IMR-90 (cell line): ENCODE measurements around the gene TACC2. TPM values are rescaled to one million over a fixed set of nuclear protein-coding genes. Genes with fewer than 3 reads are reported as not detected.

Source experiments
- ATAC-seq: fragments of 200-7000 bp; cut with Tn5 transposase; 2 replicates; pipeline ENCODE4 v1.9.1; 2020; ENCODE audit warnings: low read depth, mild to moderate bottlenecking, moderate library complexity
- BruUV-seq: library from RNA; stranded (reverse); fragments of 400-500 nt; replicated peaks from 2 replicates; lab custom pipeline; 2021; lab: Mats Ljungman, UMichigan
- CTCF ChIA-PET: fragments of 300-600 bp; formaldehyde crosslinking; extraction: SDS; loops from one replicate; lab custom pipeline; 2021; ENCODE audit warnings: antibody characterized with exemption; lab: Yijun Ruan, JAX
- POLR2A ChIA-PET: fragments of 300-600 bp; sonication (Branson Sonifier 250); formaldehyde crosslinking; loops from one replicate; lab custom pipeline; 2022; ENCODE audit warnings: antibody characterized with exemption; ENCODE audit not compliant: unreplicated experiment; lab: Charles Lee
- DNase-seq: peaks from one replicate; pipeline ENCODE4 v3.0.0; 2013
- H2AFZ ChIP-seq: replicated peaks from 2 replicates; pipeline ENCODE3; 2013; ENCODE audit warnings: low read length, mild to moderate bottlenecking; ENCODE audit not compliant: poor library complexity
- H2AK5ac ChIP-seq: 2 replicates; pipeline ENCODE4 v1.6.1; 2013; ENCODE audit warnings: low read depth, low read length, inconsistent platforms
- H2AK9ac ChIP-seq: replicated peaks from 2 replicates; pipeline ENCODE3; 2013; ENCODE audit warnings: mild to moderate bottlenecking, low read depth, low read length, moderate library complexity; ENCODE audit not compliant: poor library complexity
- H2BK120ac ChIP-seq: 2 replicates; pipeline ENCODE4 v1.6.1; 2013; ENCODE audit warnings: low read depth, low read length, inconsistent platforms
- H2BK15ac ChIP-seq: 3 replicates; pipeline ENCODE4 v1.6.1; 2013; ENCODE audit warnings: low read depth, low read length, inconsistent platforms
- H2BK20ac ChIP-seq: 2 replicates; pipeline ENCODE4 v1.6.1; 2013; ENCODE audit warnings: low read depth, mild to moderate bottlenecking, inconsistent platforms, low read length, moderate library complexity
- H2BK5ac ChIP-seq: 2 replicates; pipeline ENCODE4 v1.6.1; 2013; ENCODE audit warnings: mild to moderate bottlenecking, low read depth, low read length, inconsistent platforms; ENCODE audit not compliant: poor library complexity, severe bottlenecking
- H3K14ac ChIP-seq: replicated peaks from 2 replicates; pipeline ENCODE4 v1.6.1; 2013; ENCODE audit warnings: low read depth, low read length, inconsistent platforms
- H3K18ac ChIP-seq: 2 replicates; pipeline ENCODE4 v1.6.1; 2013; ENCODE audit warnings: low read depth, low read length, control low read depth
- H3K23ac ChIP-seq: 2 replicates; pipeline ENCODE4 v1.6.1; 2013; ENCODE audit warnings: low read depth, low read length, inconsistent platforms
- H3K27ac ChIP-seq: 2 replicates; pipeline ENCODE4 v1.5.1; 2013; ENCODE audit warnings: mild to moderate bottlenecking, control low read depth, low read length; ENCODE audit not compliant: insufficient read depth
- H3K27me3 ChIP-seq: 2 replicates; pipeline ENCODE4 v1.6.1; 2013; ENCODE audit warnings: low read length; ENCODE audit not compliant: control insufficient read depth, insufficient read depth
- H3K36me3 ChIP-seq: 2 replicates; pipeline ENCODE4 v1.6.1; 2013; ENCODE audit warnings: low read length, mixed read lengths; ENCODE audit not compliant: control insufficient read depth, insufficient read depth
- H3K4ac ChIP-seq: 2 replicates; pipeline ENCODE4 v1.6.1; 2013; ENCODE audit warnings: low read depth, low read length, inconsistent platforms
- H3K4me1 ChIP-seq: 2 replicates; pipeline ENCODE4 v1.6.1; 2013; ENCODE audit warnings: low read length, mixed read lengths; ENCODE audit not compliant: control insufficient read depth, insufficient read depth
- H3K4me2 ChIP-seq: 2 replicates; pipeline ENCODE4 v1.6.1; 2013; ENCODE audit warnings: low read depth, mild to moderate bottlenecking, control low read depth, low read length, moderate library complexity
- H3K4me3 ChIP-seq: 2 replicates; pipeline ENCODE4 v1.5.1; 2013; ENCODE audit warnings: low read depth, mild to moderate bottlenecking, control low read depth, low read length, moderate library complexity; ENCODE audit not compliant: insufficient read depth
- H3K56ac ChIP-seq: 2 replicates; pipeline ENCODE4 v1.6.1; 2013; ENCODE audit warnings: low read length, inconsistent platforms; ENCODE audit not compliant: insufficient read depth; ENCODE audit errors: extremely low read depth
- H3K79me1 ChIP-seq, 2 experiments: 2 replicates each; pipeline ENCODE4 v1.6.1; 2013; ENCODE audit warnings: low read length in 2 of 2, inconsistent platforms in 1 of 2, low read depth in 1 of 2
- H3K9ac ChIP-seq: 2 replicates; pipeline ENCODE4 v1.6.1; 2013; ENCODE audit warnings: low read depth, low read length, control low read depth
- H3K9me1 ChIP-seq: 2 replicates; pipeline ENCODE4 v1.6.1; 2013; ENCODE audit warnings: low read length, inconsistent platforms; ENCODE audit not compliant: insufficient read depth
- H3K9me3 ChIP-seq: 2 replicates; pipeline ENCODE4 v1.6.1; 2013; ENCODE audit warnings: low read length; ENCODE audit not compliant: control insufficient read depth, insufficient read depth
- H4K20me1 ChIP-seq: 2 replicates; pipeline ENCODE4 v1.6.1; 2013; ENCODE audit warnings: low read length, inconsistent platforms; ENCODE audit not compliant: insufficient read depth
- H4K5ac ChIP-seq: 2 replicates; pipeline ENCODE4 v1.6.1; 2013; ENCODE audit warnings: mild to moderate bottlenecking, low read depth, low read length, control low read depth
- H4K8ac ChIP-seq, 2 experiments: 2 replicates each; pipeline ENCODE4 v1.6.1; 2013; ENCODE audit warnings: low read depth in 2 of 2, low read length in 2 of 2, control low read depth in 1 of 2, inconsistent platforms in 1 of 2
- H4K91ac ChIP-seq: 2 replicates; pipeline ENCODE4 v1.6.1; 2013; ENCODE audit warnings: low read depth, low read length, inconsistent platforms; ENCODE audit not compliant: insufficient read depth
- CHD1 ChIP-seq: IDR thresholded peaks from 2 replicates; pipeline ENCODE4 v1.6.1; 2012; ENCODE audit warnings: low read depth, low read length, improper control_type of control experiment
- CTCF ChIP-seq: conservative IDR thresholded peaks from 2 replicates; pipeline ENCODE4 v1.5.1; 2012; ENCODE audit warnings: mild to moderate bottlenecking, low read depth, low read length, improper control_type of control experiment
- FOS ChIP-seq: fragments of 150-350 bp; IDR thresholded peaks from 2 replicates; pipeline ENCODE4 v1.6.1; 2016; ENCODE audit warnings: low read depth, low read length
- MAFK ChIP-seq: IDR thresholded peaks from 2 replicates; pipeline ENCODE4 v1.6.1; 2012; ENCODE audit warnings: low read depth, low read length, improper control_type of control experiment
- NFE2L2 ChIP-seq: fragments of 150-350 bp; IDR thresholded peaks from 2 replicates; pipeline ENCODE4 v1.6.1; 2016; ENCODE audit warnings: low read depth, mild to moderate bottlenecking, low read length
- POLR2A ChIP-seq: IDR thresholded peaks from 2 replicates; pipeline ENCODE4 v1.6.1; 2012; ENCODE audit warnings: mild to moderate bottlenecking, low read depth, low read length
- RAD21 ChIP-seq: IDR thresholded peaks from 2 replicates; pipeline ENCODE4 v1.6.1; 2012; ENCODE audit warnings: low read length, improper control_type of control experiment
- RCOR1 ChIP-seq: IDR thresholded peaks from 2 replicates; pipeline ENCODE4 v1.6.1; 2012; ENCODE audit warnings: mild to moderate bottlenecking, low read length, improper control_type of control experiment; ENCODE audit not compliant: insufficient replicate concordance
- USF2 ChIP-seq: fragments of 150-350 bp; IDR thresholded peaks from 2 replicates; pipeline ENCODE4 v1.6.1; 2017; ENCODE audit warnings: mild to moderate bottlenecking, antibody characterized with exemption, low read length, low read depth
- WGBS, 2 experiments: methylation state at CpG; one replicate each; pipeline versions ENCODE4 v1.1.5 to v1.1.7; 2013; ENCODE audit warnings: missing lambda C conversion rate in 2 of 2; ENCODE audit not compliant: insufficient read length in 1 of 2; ENCODE audit errors: extremely low coverage in 2 of 2; 5-methylcytosine and 5-hydroxymethylcytosine counted together
- dilution Hi-C: fragments of 300-500 bp; cut with HindIII; formaldehyde crosslinking; loops from one replicate; pipeline ENCODE4 v1.14.3; 2018; ENCODE audit warnings: low sequenced_read_pairs; ENCODE audit not compliant: unreplicated experiment
- in situ Hi-C: fragments of 300-500 bp; cut with MboI; formaldehyde crosslinking; loops from 3 replicates; pipeline ENCODE4 v1.14.3; 2019; ENCODE audit warnings: low sequenced_read_pairs, inconsistent platforms, mixed read lengths
- intact Hi-C: fragments of 100-400 bp; cut with micrococcal nuclease; formaldehyde crosslinking; loops from 2 replicates; pipeline ENCODE4 v1.10.0; 2022
- polyA plus RNA-seq, 3 experiments: library from polyadenylated mRNA; depleted of rRNA; stranded (reverse); fragments of >200 nt; gene quantifications; 2 replicates each; pipeline ENCODE4 v1.2.3, GENCODE V29; 2012; ENCODE audit warnings: low replicate concordance in 1 of 3
- total RNA-seq: library from RNA; depleted of rRNA; stranded (reverse); fragments of >200 nt; gene quantifications from 2 replicates; pipeline ENCODE4 v1.2.3, GENCODE V29; 2012

Gene TACC2
- total and polyA plus RNA-seq, 2 of the 4 experiments (the other 2 are of a cell fraction) = 2.9 to 15.4 TPM

GRCh38 chr10:122164815-122165483 lies 176.0 kb downstream of the TACC2 start (continued):
- no peak for TF ChIP-seq CTCF

- H3K14ac ChIP-seq = no peak overlapping the region
- no peak overlapping the region for H3K4me2 ChIP-seq
- H3K23ac ChIP-seq = no peak overlapping the region
- TF ChIP-seq FOS = no peak
- TF ChIP-seq RAD21 = no peak
- TF ChIP-seq MAFK = no peak
- no peak for TF ChIP-seq NFE2L2
- no peak for TF ChIP-seq CTCF
- TF ChIP-seq POLR2A = no peak
- no peak for TF ChIP-seq CHD1
- TF ChIP-seq USF2 = no peak
- no peak for TF ChIP-seq RCOR1
- DNase-seq (no peak), ATAC-seq (no peak)
- ChIA-PET POLR2A (no interaction called here), CTCF (no interaction called here)
- intact Hi-C loops = no loop called here
- H3K9ac ChIP-seq = no peak overlapping the region
- H3K27ac ChIP-seq = no peak overlapping the region
- no peak overlapping the region for H3K56ac ChIP-seq
- H2BK5ac ChIP-seq = no peak overlapping the region
- H2BK20ac ChIP-seq = no peak overlapping the region
- no peak overlapping the region for H2BK15ac ChIP-seq
- H4K20me1 ChIP-seq = peaks cover 7% of the 10 kb centered on the region; the same call in 1 of the 2 replicates
- no peak overlapping the region for H4K5ac ChIP-seq
- no peak overlapping the region for H3K18ac ChIP-seq
- no peaks in the 10 kb centered on the region for H3K9me3 ChIP-seq
- no peak overlapping the region for H3K4ac ChIP-seq
- peaks cover 3% of the 10 kb centered on the region; the same call in 1 of the 2 replicates for H3K9me1 ChIP-seq
- no peak overlapping the region for H3K4me3 ChIP-seq
- no peak overlapping the region for H2AK9ac ChIP-seq
- in situ Hi-C loops = loop anchor here (25.0 kb wide), 1 partner anchor 697 kb away; no protein-coding TSS in a partner anchor
- 75% methylated on average over 4 of the region's 13 CpGs; no CpG with 5 or more reads in 1 of the 2 experiments for WGBS, 2 experiments
- BruUV-seq = no TSS peak
- H2AFZ ChIP-seq = no peak overlapping the region
- no peak overlapping the region for H4K91ac ChIP-seq
- H3K27me3 ChIP-seq = no peaks in the 10 kb centered on the region
- dilution Hi-C loops = no loop called here
- no peaks in the 10 kb centered on the region for H3K36me3 ChIP-seq
- H2AK5ac ChIP-seq = no peak overlapping the region
- H4K8ac ChIP-seq = no peak overlapping the region
- H3K79me1 ChIP-seq = peaks cover 33 to 51% of the 10 kb centered on the region in 2 experiments
- H3K4me1 ChIP-seq = peaks cover 2% of the 10 kb centered on the region; the same call in 1 of the 2 replicates
- no peak overlapping the region for H2BK120ac ChIP-seq
Measured at GRCh38 chr10:122165484-122166276, 176.7 kb downstream of the TACC2 start.
